Measurements from ENCODE around the gene IFT74. TPM values are rescaled to one million over a fixed set of nuclear protein-coding genes. Genes with fewer than 3 reads are reported as not detected.

Gene IFT74
- total RNA-seq, 2 experiments from 2014 or later, result 3.4 to 10.2 TPM

DNA sequence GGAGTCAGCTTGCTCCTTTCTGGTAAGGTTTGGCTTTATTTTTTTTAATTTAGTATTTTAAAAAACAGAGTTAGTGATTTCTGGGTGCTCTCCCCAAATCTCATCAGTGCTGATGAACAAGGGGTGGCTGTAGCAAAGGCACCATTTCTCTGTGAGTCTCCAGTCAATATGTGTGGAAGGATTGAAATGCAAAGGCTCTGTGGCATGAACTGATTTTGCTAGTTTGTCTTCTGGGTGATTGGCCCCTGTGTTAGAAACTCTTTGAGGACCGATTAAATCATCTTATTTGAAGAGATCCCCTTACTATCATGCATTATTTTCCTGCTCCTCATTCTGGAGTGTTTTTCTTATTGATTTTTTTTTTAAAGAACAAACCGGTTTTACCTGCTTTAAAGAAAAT lies 153.4 kb downstream of the IFT74 start:
- no peaks in the 10 kb centered on the region for H3K79me2 ChIP-seq (ENCODE audit: insufficient read depth, low read depth, low read length)
- no peak for DNase-seq (ENCODE audit: low spot score)
- no peaks in the 10 kb centered on the region for H3K4me1 ChIP-seq (ENCODE audit: insufficient read depth, low read length, poor library complexity, severe bottlenecking)
- BruUV-seq (replicated peaks), result no TSS peak
- H2AFZ ChIP-seq (ENCODE audit: low read length), result no peak overlapping the region
- H3K4me3 ChIP-seq (ENCODE audit: low read depth, low read length, poor library complexity, severe bottlenecking), result no peak overlapping the region
- H3K27ac ChIP-seq (ENCODE audit: low read depth, low read length, poor library complexity, severe bottlenecking), result no peak overlapping the region
- no peaks in the 10 kb centered on the region for H3K9me3 ChIP-seq (ENCODE audit: low read length)
- POLR2A ChIA-PET, result no interaction called here
- intact Hi-C loops (cut with micrococcal nuclease; ENCODE audit: unreplicated experiment), result no loop called here
- no peak overlapping the region for H3K4me2 ChIP-seq (ENCODE audit: low read length)
- no peaks in the 10 kb centered on the region for H3K36me3 ChIP-seq (ENCODE audit: insufficient read depth, low read length)
- TF ChIP-seq EZH2phosphoT487 (IDR thresholded peaks at IDR 0.05; ENCODE audit: borderline replicate concordance, low read depth, low read length), result no peak
- TF ChIP-seq, protein P1, sequence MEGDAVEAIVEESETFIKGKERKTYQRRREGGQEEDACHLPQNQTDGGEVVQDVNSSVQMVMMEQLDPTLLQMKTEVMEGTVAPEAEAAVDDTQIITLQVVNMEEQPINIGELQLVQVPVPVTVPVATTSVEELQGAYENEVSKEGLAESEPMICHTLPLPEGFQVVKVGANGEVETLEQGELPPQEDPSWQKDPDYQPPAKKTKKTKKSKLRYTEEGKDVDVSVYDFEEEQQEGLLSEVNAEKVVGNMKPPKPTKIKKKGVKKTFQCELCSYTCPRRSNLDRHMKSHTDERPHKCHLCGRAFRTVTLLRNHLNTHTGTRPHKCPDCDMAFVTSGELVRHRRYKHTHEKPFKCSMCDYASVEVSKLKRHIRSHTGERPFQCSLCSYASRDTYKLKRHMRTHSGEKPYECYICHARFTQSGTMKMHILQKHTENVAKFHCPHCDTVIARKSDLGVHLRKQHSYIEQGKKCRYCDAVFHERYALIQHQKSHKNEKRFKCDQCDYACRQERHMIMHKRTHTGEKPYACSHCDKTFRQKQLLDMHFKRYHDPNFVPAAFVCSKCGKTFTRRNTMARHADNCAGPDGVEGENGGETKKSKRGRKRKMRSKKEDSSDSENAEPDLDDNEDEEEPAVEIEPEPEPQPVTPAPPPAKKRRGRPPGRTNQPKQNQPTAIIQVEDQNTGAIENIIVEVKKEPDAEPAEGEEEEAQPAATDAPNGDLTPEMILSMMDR (conservative IDR thresholded peaks at IDR 0.05; ENCODE audit: low read length), result no peak
- no peaks in the 10 kb centered on the region for H4K20me1 ChIP-seq (ENCODE audit: insufficient read depth, low read length)
- CTCF ChIA-PET (ENCODE audit: unreplicated experiment), result no interaction called here
- no peaks in the 10 kb centered on the region for H3K9me2 ChIP-seq (ENCODE audit: insufficient read depth, low read length)

DNA sequence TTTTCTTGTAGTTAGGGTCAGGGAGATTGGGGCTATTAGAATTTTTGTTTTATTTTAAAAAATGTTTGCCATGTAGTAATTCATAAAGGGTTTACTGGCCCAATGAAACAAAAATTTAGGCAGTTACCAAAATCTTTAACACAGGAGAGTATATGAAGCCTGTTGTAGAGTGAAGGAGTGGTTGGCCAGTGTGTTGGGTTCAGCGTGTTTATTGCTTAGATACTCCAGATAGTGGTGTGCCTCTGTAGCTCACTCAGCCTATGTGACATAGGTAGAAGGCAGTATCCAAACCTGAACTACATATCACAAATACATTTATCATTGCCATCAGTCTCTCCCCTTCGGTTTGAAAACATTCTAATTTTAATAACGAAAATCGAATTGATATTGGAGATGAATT lies 154.0 kb downstream of the IFT74 start:
- Histone ChIP-seq H3K27ac (ENCODE audit: low read depth, low read length, poor library complexity, severe bottlenecking) (no peak overlapping the region), H3K36me3 (ENCODE audit: insufficient read depth, low read length) (no peaks in the 10 kb centered on the region), H3K79me2 (ENCODE audit: insufficient read depth, low read depth, low read length) (no peaks in the 10 kb centered on the region), H4K20me1 (ENCODE audit: insufficient read depth, low read length) (no peaks in the 10 kb centered on the region), H2AFZ (ENCODE audit: low read length) (no peak overlapping the region), H3K4me2 (ENCODE audit: low read length) (no peak overlapping the region), H3K9me2 (ENCODE audit: insufficient read depth, low read length) (no peaks in the 10 kb centered on the region), H3K4me1 (ENCODE audit: insufficient read depth, low read length, poor library complexity, severe bottlenecking) (no peaks in the 10 kb centered on the region), H3K9me3 (ENCODE audit: low read length) (no peaks in the 10 kb centered on the region), H3K4me3 (ENCODE audit: low read depth, low read length, poor library complexity, severe bottlenecking) (no peak overlapping the region)
- ChIA-PET CTCF (ENCODE audit: unreplicated experiment) (no interaction called here), POLR2A (no interaction called here)
- intact Hi-C loops (cut with micrococcal nuclease; ENCODE audit: unreplicated experiment), result no loop called here
- DNase-seq (ENCODE audit: low spot score), result no peak
- TF ChIP-seq, protein P1 (conservative IDR thresholded peaks at IDR 0.05; ENCODE audit: low read length), result no peak
- TF ChIP-seq EZH2phosphoT487 (IDR thresholded peaks at IDR 0.05; ENCODE audit: borderline replicate concordance, low read depth, low read length), result no peak
- BruUV-seq (replicated peaks), result no TSS peak

DNA sequence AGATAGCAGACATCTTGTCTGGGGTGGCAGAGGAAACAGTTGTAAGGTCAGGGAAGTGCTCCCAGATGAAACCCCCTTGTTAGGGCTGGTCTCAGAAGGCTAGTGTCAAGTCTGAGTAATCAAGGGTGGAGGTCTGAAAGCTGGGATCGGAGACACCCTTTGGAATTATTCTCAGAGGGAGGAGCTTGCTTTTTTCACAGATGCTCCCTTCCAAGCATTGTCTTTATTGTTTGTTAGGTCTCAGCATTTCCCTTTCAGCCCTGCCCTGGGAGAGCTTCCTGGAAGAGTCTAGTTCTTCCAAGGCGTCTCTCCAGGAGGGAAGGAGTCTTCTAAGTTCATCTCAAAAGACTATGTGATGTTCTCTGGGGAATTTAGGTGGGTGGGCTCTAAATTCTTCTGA lies 156.0 kb downstream of the IFT74 start:
- no peaks in the 10 kb centered on the region for H3K36me3 ChIP-seq (ENCODE audit: insufficient read depth, low read length)
- no TSS peak for BruUV-seq (replicated peaks)
- intact Hi-C loops (cut with micrococcal nuclease; ENCODE audit: unreplicated experiment), result no loop called here

More for the DNA sequence above, 156.0 kb downstream of the IFT74 start:
- Histone ChIP-seq H2AFZ (ENCODE audit: low read length) (no peak overlapping the region), H4K20me1 (ENCODE audit: insufficient read depth, low read length) (no peaks in the 10 kb centered on the region), H3K9me2 (ENCODE audit: insufficient read depth, low read length) (no peaks in the 10 kb centered on the region), H3K4me2 (ENCODE audit: low read length) (no peak overlapping the region), H3K9me3 (ENCODE audit: low read length) (no peaks in the 10 kb centered on the region), H3K4me1 (ENCODE audit: insufficient read depth, low read length, poor library complexity, severe bottlenecking) (no peaks in the 10 kb centered on the region), H3K4me3 (ENCODE audit: low read depth, low read length, poor library complexity, severe bottlenecking) (no peak overlapping the region), H3K27ac (ENCODE audit: low read depth, low read length, poor library complexity, severe bottlenecking) (no peak overlapping the region), H3K79me2 (ENCODE audit: insufficient read depth, low read depth, low read length) (no peaks in the 10 kb centered on the region)
- CTCF ChIA-PET (ENCODE audit: unreplicated experiment), result no interaction called here
- TF ChIP-seq, protein P1 (conservative IDR thresholded peaks at IDR 0.05; ENCODE audit: low read length), result no peak
- no peak for TF ChIP-seq EZH2phosphoT487 (IDR thresholded peaks at IDR 0.05; ENCODE audit: borderline replicate concordance, low read depth, low read length)
- POLR2A ChIA-PET, result interaction anchor here (0.5 kb wide), 1 partner anchor 8 kb away, joined by 3 read pairs; no protein-coding TSS in a partner anchor
- DNase-seq (ENCODE audit: low spot score), result no peak

Other genes starting within 250 kb of the IFT74 start
- gene CAAP1, start 63.6 kb upstream of the IFT74 start, total RNA-seq (2014; rRNA removed; shearing (Covaris generic)), result 38.8 and 52.3 TPM in 2 replicates
- 28.4 and 32.9 TPM in 2 replicates for gene CAAP1, start 63.6 kb upstream of the IFT74 start, total RNA-seq (2022)
- gene PLAA, start 9.2 kb upstream of the IFT74 start, total RNA-seq (2014; rRNA removed; shearing (Covaris generic)), result 18.1 and 21.4 TPM in 2 replicates
- 31.8 and 33.5 TPM in 2 replicates for gene PLAA, start 9.2 kb upstream of the IFT74 start, total RNA-seq (2022)
- gene LRRC19, start 49.3 kb downstream of the IFT74 start, total RNA-seq (2014; rRNA removed; shearing (Covaris generic)), result not detected in 2 replicates
- gene LRRC19, start 49.3 kb downstream of the IFT74 start, total RNA-seq (2022), result not detected in 2 replicates
- not detected in 2 replicates for gene TEK, start 152.8 kb downstream of the IFT74 start, total RNA-seq (2014; rRNA removed; shearing (Covaris generic))
- not detected in 2 replicates for gene TEK, start 152.8 kb downstream of the IFT74 start, total RNA-seq (2022)

Data from OCI-LY7 (cell line).